GM19023 (cell line): ENCODE measurements around the gene A3GALT2.

ENCODE experiments used
- ATAC-seq: cut with Tn5 transposase; IDR thresholded peaks from one replicate; pipeline ENCODE4 v1.9.1; 2021; ENCODE audit warnings: mild to moderate bottlenecking, moderate library complexity; ENCODE audit not compliant: unreplicated experiment

The A3GALT2 gene

GRCh38 chr1:33350611-33351280 is 29.8 kb upstream of the A3GALT2 start:
- ATAC-seq: no peak

- ATAC-seq: peak; percentile 81
Measured at GRCh38 chr1:33349778-33350610, 29.1 kb upstream of the A3GALT2 start.

- ATAC-seq: peak; percentile 30
Measured at GRCh38 chr1:33349081-33349759, 28.3 kb upstream of the A3GALT2 start.

DNA sequence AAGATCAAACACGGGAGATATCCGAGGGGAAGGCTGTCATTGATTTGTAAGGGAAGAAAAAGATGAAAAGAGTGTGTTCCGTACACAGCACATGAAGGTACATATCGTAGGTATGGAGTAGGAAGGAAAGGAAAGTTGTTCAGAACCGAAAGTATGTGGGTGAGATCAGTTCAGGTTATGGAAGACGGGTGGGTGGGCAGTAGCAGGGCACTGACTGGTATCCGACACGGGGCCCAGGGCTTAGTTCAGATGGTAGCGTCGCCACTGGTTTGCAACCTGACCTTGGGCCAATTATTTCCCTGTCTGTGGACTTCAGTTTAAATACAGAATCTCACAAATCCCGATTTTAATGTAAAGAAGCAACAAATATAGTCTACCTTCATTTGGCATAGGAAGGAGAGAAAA is 27.8 kb upstream of the A3GALT2 start:
- ATAC-seq: no peak

DNA sequence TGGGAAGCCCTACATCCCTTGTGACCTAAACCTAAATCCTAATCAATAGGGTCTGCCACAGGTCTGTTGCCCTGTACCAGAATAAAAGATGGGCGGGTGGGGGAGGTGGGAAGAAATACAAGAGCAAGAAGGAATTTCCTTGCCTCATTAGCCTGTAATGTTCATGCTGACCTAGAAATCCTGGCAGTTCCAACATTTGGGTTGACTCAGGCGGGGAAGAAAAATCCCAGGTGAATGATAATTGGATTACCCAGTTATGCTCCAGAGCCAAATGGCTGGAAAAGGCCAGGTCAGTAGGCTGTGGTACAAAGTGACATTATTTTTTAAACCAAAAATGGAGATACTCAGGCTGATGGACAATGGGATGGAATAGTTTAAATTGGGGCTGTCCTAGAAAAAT is 27.3 kb upstream of the A3GALT2 start:
- no peak for ATAC-seq

DNA sequence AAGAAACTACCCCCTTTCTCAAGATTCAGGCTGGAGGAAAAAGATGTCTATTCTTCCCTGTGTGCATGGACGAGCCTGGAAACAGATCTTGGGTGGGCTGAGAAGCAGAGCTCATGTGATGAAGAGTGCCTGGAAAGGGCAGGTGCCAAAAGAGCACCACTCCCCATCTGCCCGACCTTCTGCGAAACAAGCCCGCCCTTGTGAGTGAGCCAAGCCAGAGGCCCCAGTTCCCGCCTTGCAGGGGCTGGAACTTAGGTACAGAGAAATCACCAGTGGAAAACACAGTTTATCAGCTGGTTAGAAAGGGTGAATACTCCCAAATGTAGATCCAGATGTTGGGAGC is 26.7 kb upstream of the A3GALT2 start:
- no peak for ATAC-seq

GRCh38 chr1:33346927-33347649 is 26.2 kb upstream of the A3GALT2 start:
- ATAC-seq: no peak

DNA sequence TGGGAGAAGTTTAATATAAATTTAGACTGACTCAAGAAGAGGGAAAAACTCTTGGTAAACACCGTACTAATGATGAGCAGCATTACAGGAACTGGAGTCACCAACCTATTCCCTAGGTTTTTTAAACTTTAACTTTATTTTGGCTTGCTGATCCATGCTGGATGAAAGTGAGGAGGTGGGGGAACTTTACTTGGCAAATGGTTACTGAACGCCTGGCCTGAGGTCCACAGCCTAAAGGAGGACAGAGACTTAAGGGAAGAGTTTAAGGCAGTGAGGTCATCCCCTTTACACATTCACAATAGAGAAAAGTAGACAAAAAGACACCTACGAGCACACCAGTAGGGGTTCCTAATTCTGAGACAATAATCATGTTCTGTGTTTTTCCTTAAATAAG is 25.6 kb upstream of the A3GALT2 start:
- ATAC-seq: no peak

DNA sequence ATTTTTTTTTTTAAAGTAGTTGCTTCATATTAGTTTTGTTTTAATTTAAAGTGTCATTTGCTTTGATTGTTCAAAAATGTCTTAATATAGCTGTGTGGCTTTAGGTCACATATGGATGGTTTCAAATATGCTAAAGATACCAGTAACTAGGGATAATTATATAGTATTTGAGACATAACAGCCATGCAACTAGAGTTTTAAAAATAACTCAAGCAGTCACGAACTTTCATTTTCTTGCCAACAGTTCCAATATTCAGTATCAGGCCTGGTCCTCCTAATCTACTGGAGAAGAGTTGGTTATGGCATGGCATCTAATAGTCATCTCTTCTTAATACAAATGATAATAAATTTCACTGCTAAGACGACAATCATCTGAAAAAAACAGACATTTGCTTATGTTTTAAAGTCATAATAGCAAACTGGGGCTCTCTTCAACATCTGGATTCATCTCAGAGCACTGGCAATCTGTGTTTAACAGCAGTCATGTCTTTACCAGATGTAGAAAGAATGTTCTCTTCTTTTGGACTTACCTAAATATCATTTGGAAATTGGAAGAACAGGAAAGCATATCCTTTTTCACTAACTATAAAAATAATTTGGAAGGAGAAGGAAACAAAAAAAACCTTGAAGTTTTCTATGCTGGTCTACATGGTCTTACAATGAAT is 24.1 kb upstream of the A3GALT2 start:
- ATAC-seq: no peak

DNA sequence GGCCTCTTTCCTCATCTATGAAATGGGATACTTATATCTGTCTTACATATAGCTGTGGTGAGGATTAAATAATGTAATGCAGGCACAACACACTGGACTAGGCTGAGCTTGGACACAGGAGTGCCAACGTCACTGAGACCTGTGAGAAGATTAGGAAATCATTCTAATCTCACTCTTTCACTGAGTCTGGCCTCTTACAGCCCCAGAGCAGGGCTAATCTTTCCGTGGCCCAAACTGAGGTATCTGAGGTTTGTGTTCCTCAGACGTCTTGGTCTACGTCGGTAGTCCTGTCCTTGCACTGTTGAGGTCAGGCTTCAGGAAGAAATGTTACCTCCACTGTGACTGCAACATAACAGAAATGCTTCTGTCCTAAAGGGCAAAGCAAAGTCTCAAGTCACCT is 22.6 kb upstream of the A3GALT2 start:
- no peak for ATAC-seq

DNA sequence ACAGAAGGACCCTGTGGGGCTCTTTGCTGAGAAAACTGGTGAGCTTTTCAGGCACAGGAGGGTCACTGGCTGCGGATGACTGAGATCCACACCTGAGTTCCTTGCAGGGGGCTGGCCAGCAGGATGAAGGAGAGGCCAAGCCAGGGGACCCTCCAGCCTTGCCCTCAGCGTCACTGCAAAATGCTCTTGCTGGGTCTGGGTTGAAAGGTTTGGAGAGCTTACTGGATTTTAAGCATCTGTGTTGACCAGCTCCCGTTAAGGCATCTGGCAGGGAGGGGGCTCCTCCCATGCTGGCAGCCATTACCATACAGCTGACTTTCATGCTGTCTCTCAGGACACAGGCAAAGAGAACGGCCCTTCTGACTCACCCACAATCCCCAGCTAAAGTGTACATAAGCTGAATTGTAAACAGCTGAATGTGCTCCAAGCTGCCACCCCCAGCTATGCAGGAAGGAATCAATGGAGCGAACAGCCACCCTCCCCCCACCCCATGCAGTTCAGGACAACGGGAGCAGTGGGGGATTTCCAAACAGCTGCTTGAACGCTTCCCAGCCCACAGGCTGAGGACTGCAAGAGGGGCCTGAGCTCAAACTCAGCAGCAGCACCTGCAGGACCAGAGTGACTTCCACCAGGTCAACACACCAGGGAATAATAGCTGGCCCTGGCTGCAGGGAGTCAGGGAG is 21.3 kb upstream of the A3GALT2 start:
- ATAC-seq: no peak

GRCh38 chr1:33341190-33341589 is 20.3 kb upstream of the A3GALT2 start:
- no peak for ATAC-seq

DNA sequence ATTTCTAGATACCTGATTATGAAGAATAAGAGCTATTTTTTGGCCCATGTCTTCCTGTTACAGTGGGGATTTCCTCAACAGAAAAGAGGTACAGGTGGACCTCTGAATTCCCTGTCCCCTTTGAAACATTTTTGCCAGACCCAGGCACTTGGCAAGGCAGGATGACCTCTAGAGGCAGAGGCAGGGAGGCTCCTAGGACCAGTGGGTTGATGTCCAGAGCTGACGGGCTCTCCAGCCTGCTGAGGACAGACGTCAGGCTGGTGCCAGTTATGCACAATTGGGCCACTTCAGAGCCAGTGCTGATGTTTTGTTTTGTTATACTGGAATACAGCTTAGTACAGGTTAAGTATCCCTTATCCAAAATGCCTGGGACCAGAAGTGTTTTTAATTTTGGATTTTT is 18.5 kb upstream of the A3GALT2 start:
- no peak for ATAC-seq

- no peak for ATAC-seq
Measured at GRCh38 chr1:33338440-33339211, 17.7 kb upstream of the A3GALT2 start.

DNA sequence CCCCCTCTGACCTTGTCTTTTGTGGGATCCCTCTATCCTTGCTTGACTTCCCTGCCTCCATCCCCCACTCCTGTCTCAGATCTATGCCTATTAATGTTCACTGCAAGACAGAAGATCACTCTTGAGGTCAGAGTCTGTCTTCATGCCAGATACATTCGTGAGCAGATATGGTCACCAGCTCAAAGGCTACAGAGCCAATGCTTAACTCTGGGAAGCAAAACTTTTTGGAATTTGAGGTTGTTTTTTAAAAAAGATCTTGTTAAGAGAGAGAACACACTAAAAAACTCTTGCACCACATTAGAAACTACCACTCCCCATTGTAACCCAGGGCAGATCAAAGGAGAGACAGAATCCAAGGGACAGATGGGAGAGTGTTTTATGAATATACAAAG is 17.1 kb upstream of the A3GALT2 start:
- ATAC-seq: no peak

- ATAC-seq: no peak
Measured at GRCh38 chr1:33337441-33337840, 16.5 kb upstream of the A3GALT2 start.

GRCh38 chr1:33336580-33336979 is 15.7 kb upstream of the A3GALT2 start:
- no peak for ATAC-seq

- no peak for ATAC-seq
Measured at GRCh38 chr1:33335020-33335419, 14.1 kb upstream of the A3GALT2 start.

GRCh38 chr1:33334081-33334552 is 13.2 kb upstream of the A3GALT2 start:
- ATAC-seq: no peak
